Ishikawa (cell line): ENCODE results near the gene PACC1.

Experiments used
- EP300 ChIP-seq: IDR thresholded peaks from 2 replicates; pipeline ENCODE4 v1.6.1; 2012; ENCODE audit warnings: borderline replicate concordance
- FOXM1 ChIP-seq: IDR thresholded peaks from 2 replicates; pipeline ENCODE4 v1.6.1; 2012; ENCODE audit warnings: low read depth, borderline replicate concordance
- MAX ChIP-seq: IDR thresholded peaks from 2 replicates; pipeline ENCODE4 v1.6.1; 2012
- REST ChIP-seq: IDR thresholded peaks from 2 replicates; pipeline ENCODE4 v1.6.1; 2012; ENCODE audit warnings: low read depth, mild to moderate bottlenecking
- TEAD4 ChIP-seq: IDR thresholded peaks from 2 replicates; pipeline ENCODE4 v1.6.1; 2012
- ZBTB7A ChIP-seq: IDR thresholded peaks from 2 replicates; pipeline ENCODE4 v1.6.1; 2012; ENCODE audit warnings: low read depth

- TF ChIP-seq EP300 (no peak), REST (no peak), MAX (no peak), FOXM1 (no peak), ZBTB7A (no peak), TEAD4 (no peak)
These were observed 9.2 kb upstream of the PACC1 start for GRCh38 chr1:212423879-212424278.
